Keratinocyte (primary cell): Measurements from ENCODE around the gene CPEB3. TPM values are rescaled to one million over a fixed set of nuclear protein-coding genes. Genes with fewer than 3 reads are reported as not detected.
A peak's percentile ranks its signal among the peaks of the same experiment; 100 is the strongest.

Source experiments
- DNase-seq: peaks from one replicate; pipeline ENCODE4 v3.0.0-alpha.2; 2011; ENCODE audit warnings: low read depth, missing footprints, low spot score
- FAIRE-seq: peaks from 2 replicates; lab custom pipeline; 2011; peaks lifted over from hg19 to GRCh38; lab: Jason Lieb, UNC
- H2AFZ ChIP-seq: 2 replicates; pipeline ENCODE4 v1.6.0; 2012; ENCODE audit warnings: low read length, control low read depth, inconsistent platforms; ENCODE audit not compliant: control insufficient read depth
- H3K27ac ChIP-seq: 2 replicates; pipeline ENCODE4 v1.5.1; 2011; ENCODE audit warnings: low read length; ENCODE audit not compliant: control insufficient read depth, insufficient read depth
- H3K27me3 ChIP-seq: 3 replicates; pipeline ENCODE4 v1.6.0; 2011; ENCODE audit warnings: low read length; ENCODE audit not compliant: control insufficient read depth, insufficient read depth; ENCODE audit errors: extremely low read depth
- H3K36me3 ChIP-seq, 2 experiments: 2 replicates in 1 of 2; 3 replicates in 1 of 2; pipeline ENCODE4 v1.5.1; 2011; ENCODE audit warnings: low read length in 2 of 2, mild to moderate bottlenecking in 1 of 2; ENCODE audit not compliant: control insufficient read depth in 2 of 2, insufficient read depth in 2 of 2; ENCODE audit errors: extremely low read depth in 1 of 2
- H3K4me1 ChIP-seq: 3 replicates; pipeline ENCODE4 v1.5.1; 2011; ENCODE audit warnings: low read length; ENCODE audit not compliant: control insufficient read depth, insufficient read depth; ENCODE audit errors: extremely low read depth
- H3K4me2 ChIP-seq: 3 replicates; pipeline ENCODE4 v1.6.0; 2011; ENCODE audit warnings: low read depth, low read length; ENCODE audit not compliant: control insufficient read depth, insufficient read depth; ENCODE audit errors: extremely low read depth
- H3K4me3 ChIP-seq, 3 experiments: fragments of 200-600 bp in 1 of 3; sonication (generic) in 1 of 3; 2 replicates in 2 of 3; 3 replicates in 1 of 3; pipeline ENCODE4 v1.5.1; 2011 to 2016; ENCODE audit warnings: low read length in 3 of 3, mild to moderate bottlenecking in 3 of 3, control low read depth in 2 of 3, inconsistent platforms in 1 of 3, low read depth in 1 of 3, mixed read lengths in 1 of 3, mixed run types in 1 of 3, moderate library complexity in 1 of 3; ENCODE audit not compliant: control insufficient read depth in 2 of 3, insufficient read depth in 2 of 3; ENCODE audit errors: extremely low read depth in 1 of 3
- H3K79me2 ChIP-seq: 2 replicates; pipeline ENCODE4 v1.6.0; 2012; ENCODE audit warnings: low read length; ENCODE audit not compliant: control insufficient read depth, insufficient read depth
- H3K9ac ChIP-seq: 3 replicates; pipeline ENCODE4 v1.6.0; 2011; ENCODE audit warnings: low read length; ENCODE audit not compliant: control insufficient read depth, insufficient read depth; ENCODE audit errors: extremely low read depth
- H3K9me1 ChIP-seq: 3 replicates; pipeline ENCODE4 v1.6.0; 2011; ENCODE audit warnings: low read length; ENCODE audit not compliant: control insufficient read depth, insufficient read depth; ENCODE audit errors: extremely low read depth
- H3K9me3 ChIP-seq: 2 replicates; pipeline ENCODE4 v1.5.1; 2012; ENCODE audit warnings: low read depth, low read length; ENCODE audit not compliant: control insufficient read depth
- H4K20me1 ChIP-seq: 3 replicates; pipeline ENCODE4 v1.6.0; 2011; ENCODE audit warnings: low read length; ENCODE audit not compliant: control insufficient read depth, insufficient read depth; ENCODE audit errors: extremely low read depth
- CTCF ChIP-seq, 3 experiments: IDR thresholded peaks in 1 of 3; conservative IDR thresholded peaks in 1 of 3; optimal IDR thresholded peaks in 1 of 3; 2 replicates in 2 of 3; 3 replicates in 1 of 3; pipeline versions ENCODE3 to v1.5.1; 2011; ENCODE audit warnings: low read length in 3 of 3, mild to moderate bottlenecking in 3 of 3, moderate library complexity in 2 of 3, control low read depth in 1 of 3, inconsistent platforms in 1 of 3; ENCODE audit not compliant: insufficient read depth in 2 of 3; ENCODE audit errors: extremely low read depth in 1 of 3
- EZH2 ChIP-seq: IDR thresholded peaks from one replicate; pipeline ENCODE4 v1.6.1; 2012; ENCODE audit warnings: inconsistent platforms, mild to moderate bottlenecking, low read length, moderate library complexity
- dilution Hi-C: fragments of 300-500 bp; cut with MboI; formaldehyde crosslinking; loops from one replicate; pipeline ENCODE4 v1.7.0; 2020; ENCODE audit warnings: low sequenced_read_pairs; ENCODE audit not compliant: extremely low pct_ligation_motif_present
- polyA plus RNA-seq, 5 experiments: library from polyadenylated mRNA; depleted of rRNA in 3 of 5; stranded (reverse) in 3 of 5; stranded (forward) in 1 of 5; unstranded in 1 of 5; fragments of >200 nt; gene quantifications; 1 replicate in 1 of 5; 2 replicates in 3 of 5; 3 replicates in 1 of 5; pipeline versions ENCODE4 v1.2.1 to v1.2.3, GENCODE V29; 2011 to 2012; ENCODE audit warnings: missing spikeins in 2 of 5, low read depth in 1 of 5, low replicate concordance in 1 of 5

CPEB3 gene
- polyA plus RNA-seq, 1 donor (not counting 4 experiments of a cell fraction or from before 2014, with no cell fraction given): 0.47 TPM

GRCh38 chr10:92291921-92292845 lies 1.3 kb upstream of the CPEB3 start:
- Histone ChIP-seq H3K9me1 (no peaks in the 10 kb centered on the region), H3K4me1 (peaks cover 14% of the 10 kb centered on the region), H3K4me3 (peak overlapping the region; percentile 93 to 100 (median 94)), H3K27me3 (no peaks in the 10 kb centered on the region), H3K27ac (peak overlapping the region; percentile 86), H3K4me2 (peak overlapping the region; percentile 88), H2AFZ (peak overlapping the region; percentile 27), H3K9me3 (no peaks in the 10 kb centered on the region), H3K9ac (peak overlapping the region; percentile 89), H3K36me3 (peaks cover 0 to 5% of the 10 kb centered on the region in 2 experiments), H4K20me1 (peaks cover 5% of the 10 kb centered on the region), H3K79me2 (peaks cover 57% of the 10 kb centered on the region)
- peak; percentile 52 to 60 (median 58) for TF ChIP-seq CTCF (optimal IDR thresholded peaks at IDR 0.05 in 1 of 3, IDR thresholded peaks at IDR 0.05 in 1 of 3, conservative IDR thresholded peaks at IDR 0.05 in 1 of 3; ENCODE audit: extremely low read depth in 1 of 3, insufficient read depth in 2 of 3, low read length in 3 of 3)
- TF ChIP-seq EZH2: no peak
- DNase-seq (peak; percentile 54), FAIRE-seq (peak; percentile 32)
- dilution Hi-C loops: no loop called here

GRCh38 chr10:92291616-92291865 lies 663 bp upstream of the CPEB3 start:
- FAIRE-seq (no peak), DNase-seq (no peak)

More at GRCh38 chr10:92291616-92291865, 663 bp upstream of the CPEB3 start:
- TF ChIP-seq CTCF (optimal IDR thresholded peaks at IDR 0.05 in 1 of 3, IDR thresholded peaks at IDR 0.05 in 1 of 3, conservative IDR thresholded peaks at IDR 0.05 in 1 of 3; ENCODE audit: extremely low read depth in 1 of 3, insufficient read depth in 2 of 3, low read length in 3 of 3) (no peak), EZH2 (no peak)
- Histone ChIP-seq H3K36me3 (peaks cover 0 to 5% of the 10 kb centered on the region in 2 experiments), H4K20me1 (peaks cover 5% of the 10 kb centered on the region), H3K9ac (peak overlapping the region; percentile 89), H3K9me3 (no peaks in the 10 kb centered on the region), H3K4me1 (peaks cover 14% of the 10 kb centered on the region), H3K4me3 (peak overlapping the region; percentile 93 to 100 (median 94)), H3K79me2 (peaks cover 51% of the 10 kb centered on the region), H3K27ac (peak overlapping the region; percentile 86), H2AFZ (peak overlapping the region; percentile 89), H3K4me2 (peak overlapping the region; percentile 88), H3K27me3 (no peaks in the 10 kb centered on the region), H3K9me1 (no peaks in the 10 kb centered on the region)
- dilution Hi-C loops: no loop called here
